Hepatocyte (in vitro differentiated cells): ENCODE measurements around the gene LLGL1. TPM values are rescaled to one million over a fixed set of nuclear protein-coding genes. Genes with fewer than 3 reads are reported as not detected.

Experiments used
- DNase-seq: peaks from one replicate; pipeline ENCODE4 v3.0.0-alpha.2; 2016; ENCODE audit warnings: low spot score
- H2AFZ ChIP-seq: fragments of 200-600 bp; sonication (generic); 2 replicates; pipeline ENCODE4 v1.6.0; 2016; ENCODE audit warnings: antibody characterized with exemption, mild to moderate bottlenecking
- H3K27ac ChIP-seq: fragments of 200-600 bp; sonication (generic); 2 replicates; pipeline ENCODE4 v1.5.1; 2016; ENCODE audit warnings: mild to moderate bottlenecking
- H3K27me3 ChIP-seq: fragments of 200-600 bp; sonication (generic); 2 replicates; pipeline ENCODE4 v1.6.1; 2016
- H3K36me3 ChIP-seq: fragments of 200-600 bp; sonication (generic); replicated peaks from 2 replicates; pipeline ENCODE4 v1.5.1; 2016; ENCODE audit warnings: low read depth; ENCODE audit not compliant: insufficient read depth
- H3K4me1 ChIP-seq: fragments of 200-600 bp; sonication (generic); 2 replicates; pipeline ENCODE4 v1.5.1; 2016; ENCODE audit warnings: mild to moderate bottlenecking, moderate library complexity; ENCODE audit not compliant: insufficient read depth
- H3K4me2 ChIP-seq: fragments of 200-600 bp; sonication (generic); 2 replicates; pipeline ENCODE4 v1.6.0; 2016
- H3K4me3 ChIP-seq: fragments of 200-600 bp; sonication (generic); 2 replicates; pipeline ENCODE4 v1.5.1; 2016; ENCODE audit warnings: mild to moderate bottlenecking
- H3K79me2 ChIP-seq: fragments of 200-600 bp; sonication (generic); 2 replicates; pipeline ENCODE4 v1.6.0; 2017; ENCODE audit warnings: mild to moderate bottlenecking
- H3K9me2 ChIP-seq: fragments of 200-600 bp; sonication (generic); replicated peaks from 2 replicates; pipeline ENCODE4 v1.6.0; 2017; ENCODE audit warnings: mild to moderate bottlenecking; ENCODE audit not compliant: insufficient read depth
- H3K9me3 ChIP-seq: fragments of 200-600 bp; sonication (generic); 2 replicates; pipeline ENCODE4 v1.5.1; 2016; ENCODE audit warnings: low read depth, mild to moderate bottlenecking
- H4K20me1 ChIP-seq: fragments of 200-600 bp; sonication (generic); 2 replicates; pipeline ENCODE4 v1.6.0; 2016; ENCODE audit warnings: mild to moderate bottlenecking; ENCODE audit not compliant: insufficient read depth, poor library complexity, severe bottlenecking
- CTCF ChIP-seq: fragments of 200-600 bp; sonication (generic); IDR thresholded peaks from 2 replicates; pipeline ENCODE4 v1.5.1; 2016; ENCODE audit warnings: antibody characterized with exemption, mild to moderate bottlenecking; ENCODE audit not compliant: poor library complexity
- EZH2 ChIP-seq: fragments of 200-600 bp; sonication (generic); IDR thresholded peaks from 2 replicates; pipeline ENCODE4 v1.6.1; 2016; ENCODE audit warnings: antibody characterized with exemption, mild to moderate bottlenecking, borderline replicate concordance
- EZH2phosphoT487 ChIP-seq: fragments of 200-600 bp; sonication (generic); IDR thresholded peaks from one replicate; pipeline ENCODE4 v1.6.1; 2018; ENCODE audit warnings: antibody characterized with exemption, mild to moderate bottlenecking, low read depth, moderate library complexity; ENCODE audit not compliant: unreplicated experiment, severe bottlenecking
- WGBS: methylation state at CpG from one replicate; pipeline ENCODE4 v1.1.6; 2016; ENCODE audit warnings: low lambda C conversion rate; ENCODE audit errors: missing lambda C conversion rate; 5-methylcytosine and 5-hydroxymethylcytosine counted together
- polyA plus RNA-seq: library from polyadenylated mRNA; unstranded; fragments of >200 nt; fragmentation: Nextera tagmentation; extraction: Ambion mirVana; gene quantifications from 2 replicates; pipeline ENCODE4 v1.2.1, GENCODE V29; 2016
- total RNA-seq: library from RNA; depleted of rRNA; stranded (reverse); fragments of >200 nt; gene quantifications from 2 replicates; pipeline ENCODE4 v1.2.3, GENCODE V29; 2014

The LLGL1 gene
- total and polyA plus RNA-seq, 2 experiments from 2014 or later, result 5.4 to 51.9 TPM

- H3K9me3 ChIP-seq, result no peaks in the 10 kb centered on the region
- 92% methylated on average over 8 of the region's 8 CpGs for WGBS
- no peaks in the 10 kb centered on the region for H4K20me1 ChIP-seq
- H3K4me1 ChIP-seq, result peaks cover 20% of the 10 kb centered on the region
- no peak for DNase-seq
- no peak overlapping the region for H3K27ac ChIP-seq
- no peaks in the 10 kb centered on the region for H3K79me2 ChIP-seq
- H3K4me3 ChIP-seq, result no peak overlapping the region
- no peaks in the 10 kb centered on the region for H3K36me3 ChIP-seq
- no peaks in the 10 kb centered on the region for H3K27me3 ChIP-seq
- H3K9me2 ChIP-seq, result no peaks in the 10 kb centered on the region
- no peak overlapping the region for H3K4me2 ChIP-seq
- H2AFZ ChIP-seq, result no peak overlapping the region
- TF ChIP-seq CTCF, result no peak
- TF ChIP-seq EZH2phosphoT487, result no peak
- no peak for TF ChIP-seq EZH2
These were observed 47.7 kb upstream of the LLGL1 start for GRCh38 chr17:18177722-18178121.

- Histone ChIP-seq H3K79me2 (peaks cover 4% of the 10 kb centered on the region), H3K27ac (peak overlapping the region; percentile 63), H4K20me1 (no peaks in the 10 kb centered on the region), H3K36me3 (no peaks in the 10 kb centered on the region), H3K9me2 (no peaks in the 10 kb centered on the region), H2AFZ (no peak overlapping the region), H3K4me1 (peaks cover 20% of the 10 kb centered on the region), H3K27me3 (no peaks in the 10 kb centered on the region), H3K9me3 (no peaks in the 10 kb centered on the region), H3K4me3 (no peak overlapping the region), H3K4me2 (no peak overlapping the region)
- 71% methylated on average over 1 of the region's 1 CpG for WGBS
- peak; percentile 28 for DNase-seq
- TF ChIP-seq EZH2phosphoT487 (no peak), CTCF (no peak), EZH2 (no peak)
These were observed 46.2 kb upstream of the LLGL1 start for GRCh38 chr17:18179196-18179595.

- H3K4me3 ChIP-seq, result no peak overlapping the region
- no peak overlapping the region for H2AFZ ChIP-seq
- no peak for DNase-seq
- H3K27me3 ChIP-seq, result no peaks in the 10 kb centered on the region
- peaks cover 10% of the 10 kb centered on the region for H3K79me2 ChIP-seq
- peaks cover 20% of the 10 kb centered on the region for H3K4me1 ChIP-seq
- TF ChIP-seq EZH2, result no peak
- no peak for TF ChIP-seq EZH2phosphoT487
- TF ChIP-seq CTCF, result no peak
- H3K9me2 ChIP-seq, result no peaks in the 10 kb centered on the region
- WGBS, result 91% methylated on average over 7 of the region's 7 CpGs
- H3K4me2 ChIP-seq, result no peak overlapping the region
- H3K27ac ChIP-seq, result no peak overlapping the region
- no peaks in the 10 kb centered on the region for H3K9me3 ChIP-seq
- H4K20me1 ChIP-seq, result peaks cover 6% of the 10 kb centered on the region
- H3K36me3 ChIP-seq, result no peaks in the 10 kb centered on the region
These were observed 45.6 kb upstream of the LLGL1 start for GRCh38 chr17:18179804-18180203.

GRCh38 chr17:18181358-18181757 lies 44.1 kb upstream of the LLGL1 start:
- WGBS, result 92% methylated on average over 5 of the region's 5 CpGs
- no peaks in the 10 kb centered on the region for H3K36me3 ChIP-seq
- H3K9me3 ChIP-seq, result no peaks in the 10 kb centered on the region
- H3K4me1 ChIP-seq, result peaks cover 29% of the 10 kb centered on the region
- no peaks in the 10 kb centered on the region for H3K27me3 ChIP-seq
- no peak overlapping the region for H3K4me3 ChIP-seq
- no peaks in the 10 kb centered on the region for H3K9me2 ChIP-seq
- H3K79me2 ChIP-seq, result peaks cover 26% of the 10 kb centered on the region
- peaks cover 21% of the 10 kb centered on the region for H4K20me1 ChIP-seq
- peak overlapping the region; percentile 97 for H3K27ac ChIP-seq
- DNase-seq, result no peak
- TF ChIP-seq EZH2 (no peak), CTCF (no peak), EZH2phosphoT487 (no peak)
- H3K4me2 ChIP-seq, result no peak overlapping the region
- no peak overlapping the region for H2AFZ ChIP-seq
